AG04450 (cell line): Measurements from ENCODE around the gene PTH1R. TPM values are rescaled to one million over a fixed set of nuclear protein-coding genes. Genes with fewer than 3 reads are reported as not detected.
A peak's percentile ranks its signal among the peaks of the same experiment; 100 is the strongest.

ENCODE experiments used
- CTCF ChIA-PET: fragments of 300-600, 350-600 bp; formaldehyde crosslinking; extraction: SDS; loops from one replicate; lab custom pipeline; 2022; ENCODE audit warnings: antibody characterized with exemption, inconsistent platforms; lab: Charles Lee
- POLR2A ChIA-PET: fragments of 350-600 bp; formaldehyde crosslinking; extraction: SDS; loops from one replicate; lab custom pipeline; 2021; ENCODE audit warnings: antibody characterized with exemption, inconsistent platforms; lab: Yijun Ruan, JAX
- DNase-seq: peaks from one replicate; pipeline ENCODE4 v3.0.0-alpha.2; 2011; ENCODE audit warnings: low read depth, low spot score
- H3K27ac ChIP-seq: one replicate; pipeline ENCODE4 v1.5.1; 2012; ENCODE audit warnings: low read depth, low read length, control low read depth
- H3K27me3 ChIP-seq: one replicate; pipeline ENCODE4 v1.6.0; 2012; ENCODE audit warnings: low read length; ENCODE audit not compliant: control insufficient read depth, insufficient read depth
- H3K4me3 ChIP-seq: 2 replicates; pipeline ENCODE4 v1.5.1; 2011; ENCODE audit warnings: mild to moderate bottlenecking, low read depth, low read length, control low read depth
- H3K9me3 ChIP-seq: 2 replicates; pipeline ENCODE4 v1.5.1; 2012; ENCODE audit warnings: low read length; ENCODE audit not compliant: control insufficient read depth, insufficient read depth
- polyA plus RNA-seq: library from polyadenylated mRNA; depleted of rRNA; stranded (reverse); fragments of >200 nt; gene quantifications from 2 replicates; pipeline ENCODE4 v1.2.3, GENCODE V29; 2011
- TF ChIP-seq, protein P1 (sequence below): IDR thresholded peaks from 2 replicates; pipeline ENCODE4 v1.5.1; 2011; ENCODE audit warnings: low read depth, low read length, control low read depth, inconsistent platforms

The PTH1R gene
- polyA plus RNA-seq, 1 experiment: 0.05 TPM

- no peak overlapping the region for H3K4me3 ChIP-seq
- DNase-seq: no peak
- H3K27ac ChIP-seq: no peak overlapping the region
- ChIA-PET POLR2A (no interaction called here), CTCF (interaction anchor here (0.6 to 2.8 kb wide), 19 partner anchors 8 to 830 kb away, joined by 3 to 52 read pairs (median 4); no protein-coding TSS in a partner anchor)
- TF ChIP-seq, protein P1, sequence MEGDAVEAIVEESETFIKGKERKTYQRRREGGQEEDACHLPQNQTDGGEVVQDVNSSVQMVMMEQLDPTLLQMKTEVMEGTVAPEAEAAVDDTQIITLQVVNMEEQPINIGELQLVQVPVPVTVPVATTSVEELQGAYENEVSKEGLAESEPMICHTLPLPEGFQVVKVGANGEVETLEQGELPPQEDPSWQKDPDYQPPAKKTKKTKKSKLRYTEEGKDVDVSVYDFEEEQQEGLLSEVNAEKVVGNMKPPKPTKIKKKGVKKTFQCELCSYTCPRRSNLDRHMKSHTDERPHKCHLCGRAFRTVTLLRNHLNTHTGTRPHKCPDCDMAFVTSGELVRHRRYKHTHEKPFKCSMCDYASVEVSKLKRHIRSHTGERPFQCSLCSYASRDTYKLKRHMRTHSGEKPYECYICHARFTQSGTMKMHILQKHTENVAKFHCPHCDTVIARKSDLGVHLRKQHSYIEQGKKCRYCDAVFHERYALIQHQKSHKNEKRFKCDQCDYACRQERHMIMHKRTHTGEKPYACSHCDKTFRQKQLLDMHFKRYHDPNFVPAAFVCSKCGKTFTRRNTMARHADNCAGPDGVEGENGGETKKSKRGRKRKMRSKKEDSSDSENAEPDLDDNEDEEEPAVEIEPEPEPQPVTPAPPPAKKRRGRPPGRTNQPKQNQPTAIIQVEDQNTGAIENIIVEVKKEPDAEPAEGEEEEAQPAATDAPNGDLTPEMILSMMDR: no peak
- peaks cover 6% of the 10 kb centered on the region; the same call in 1 of the 2 replicates for H3K9me3 ChIP-seq
- H3K27me3 ChIP-seq: no peaks in the 10 kb centered on the region
Measured at GRCh38 chr3:46922871-46923558, 45.5 kb downstream of the PTH1R start.

- ChIA-PET POLR2A (no interaction called here), CTCF (interaction anchor here (0.6 to 2.8 kb wide), 19 partner anchors 8 to 830 kb away, joined by 3 to 52 read pairs (median 5); no protein-coding TSS in a partner anchor)
- Histone ChIP-seq H3K27me3 (no peaks in the 10 kb centered on the region), H3K9me3 (0 out of 2 replicates have a peak, but pooled peaks cover 1% of the 10 kb centered on the region), H3K4me3 (no peak overlapping the region), H3K27ac (no peak overlapping the region)
- TF ChIP-seq, protein P1: peak; percentile 71
- DNase-seq: no peak
Measured at GRCh38 chr3:46923559-46924350, 46.2 kb downstream of the PTH1R start.

- Histone ChIP-seq H3K9me3 (0 out of 2 replicates have a peak, but pooled peaks cover 2% of the 10 kb centered on the region), H3K27ac (no peak overlapping the region), H3K27me3 (no peaks in the 10 kb centered on the region), H3K4me3 (no peak overlapping the region)
- TF ChIP-seq, protein P1: no peak
- POLR2A ChIA-PET: no interaction called here
- no peak for DNase-seq
- CTCF ChIA-PET: no interaction called here
Measured at GRCh38 chr3:46924921-46925584, 47.5 kb downstream of the PTH1R start.

- ChIA-PET POLR2A (no interaction called here), CTCF (interaction anchor here (1.3 kb wide), 1 partner anchor 10 kb away, joined by 4 read pairs; no protein-coding TSS in a partner anchor)
- H3K27me3 ChIP-seq: no peaks in the 10 kb centered on the region
Measured at GRCh38 chr3:46925585-46925934, 48.0 kb downstream of the PTH1R start.

More at GRCh38 chr3:46925585-46925934, 48.0 kb downstream of the PTH1R start:
- DNase-seq: no peak
- Histone ChIP-seq H3K9me3 (0 out of 2 replicates have a peak, but pooled peaks cover 2% of the 10 kb centered on the region), H3K4me3 (no peak overlapping the region), H3K27ac (no peak overlapping the region)
- TF ChIP-seq, protein P1: no peak
